RKO (cell line): Measurements from ENCODE around the gene KSR1.
A peak's percentile ranks its signal among the peaks of the same experiment; 100 is the strongest.
"Not testable (repeated sequence)": the region's sequence is repeated elsewhere in the genome, so short reads cannot be mapped to it uniquely, and the experiment has no call there.

Experiments used
- DNase-seq: peaks from one replicate; pipeline ENCODE4 v3.0.0-alpha.2; 2016; ENCODE audit warnings: low spot score

The KSR1 gene

DNA sequence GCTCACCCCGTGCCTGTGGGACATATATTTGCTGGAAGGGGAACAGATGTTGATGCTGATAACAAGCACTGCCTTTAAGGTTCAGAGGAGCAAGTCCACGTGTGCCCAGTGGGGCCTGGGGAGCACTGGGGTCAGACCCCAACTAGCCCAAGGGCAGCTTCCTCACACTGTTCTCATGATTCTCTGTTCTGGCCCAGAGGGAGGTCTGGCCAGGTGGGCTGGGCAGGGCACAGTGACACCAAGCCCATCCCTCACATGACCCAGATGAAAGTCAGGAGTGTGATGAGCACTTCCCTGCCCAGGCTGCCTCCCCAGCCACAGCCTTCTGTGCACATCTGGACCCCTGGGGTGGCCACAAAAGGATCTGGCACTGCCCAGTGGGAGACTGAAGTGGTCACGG, 29.8 kb upstream of the KSR1 start:
- DNase-seq, result not testable (repeated sequence)

DNA sequence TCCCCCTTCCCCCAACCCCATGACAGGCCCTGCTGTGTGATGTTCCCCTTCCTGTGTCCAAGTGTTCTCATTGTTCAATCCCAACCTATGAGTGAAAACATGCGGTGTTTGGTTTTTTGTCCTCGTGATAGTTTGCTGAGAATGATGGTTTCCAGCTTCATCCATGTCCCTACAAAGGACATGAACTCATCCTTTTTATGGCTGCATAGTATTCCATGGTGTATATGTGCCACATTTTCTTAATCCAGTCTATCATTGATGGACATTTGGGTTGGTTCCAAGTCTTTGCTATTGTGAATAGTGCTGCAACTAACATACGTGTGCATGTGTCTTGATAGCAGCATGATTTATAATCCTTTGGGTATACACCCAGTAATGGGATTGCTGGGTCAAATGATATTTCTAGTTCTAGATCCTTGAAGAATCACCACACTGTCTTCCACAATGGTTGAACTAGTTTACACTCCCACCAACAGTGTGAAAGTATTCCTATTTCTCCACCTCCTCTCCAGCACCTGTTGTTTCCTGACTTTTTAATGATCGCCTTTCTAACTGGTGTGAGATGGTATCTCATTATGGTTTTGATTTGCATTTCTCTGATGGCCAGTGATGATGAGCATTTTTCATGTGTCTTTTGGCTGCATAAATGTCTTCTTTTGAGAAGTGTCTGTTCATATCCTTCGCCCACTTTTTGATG, 28.9 kb upstream of the KSR1 start:
- DNase-seq, result not testable (repeated sequence)

DNA sequence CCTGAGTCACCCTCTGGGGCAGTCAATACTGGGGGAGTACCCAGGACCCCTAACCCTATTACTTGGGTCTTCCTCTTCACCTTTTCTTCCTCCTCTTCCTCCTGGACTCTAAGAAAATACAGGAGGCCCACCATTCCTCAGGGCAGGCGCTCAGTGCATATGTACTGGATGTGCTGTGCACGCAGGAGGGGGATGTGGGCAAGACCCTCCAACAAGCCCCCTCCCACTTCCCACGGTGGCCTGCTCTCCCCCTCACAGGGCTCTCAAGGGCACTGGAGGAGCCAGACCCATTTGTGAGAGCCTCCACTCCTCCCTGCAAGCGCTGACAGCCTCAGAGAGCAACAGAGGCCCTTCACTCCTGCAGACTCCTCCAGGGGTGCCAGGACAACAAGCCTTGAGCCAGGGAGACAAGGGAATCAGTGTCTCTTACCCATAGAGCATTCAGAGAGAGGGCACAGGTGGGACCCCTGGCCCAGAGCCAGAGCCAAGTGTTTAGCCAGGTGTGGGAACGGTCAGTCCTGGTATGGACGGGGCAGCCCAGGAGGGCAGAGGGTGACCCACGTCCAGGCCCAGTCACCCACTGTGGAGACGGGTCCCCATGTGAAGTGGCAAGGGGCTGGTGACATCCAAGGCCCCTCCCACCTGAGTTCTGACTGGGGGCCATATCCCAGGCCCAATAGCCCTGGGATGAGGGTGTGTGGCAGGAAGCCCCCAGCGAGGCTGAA, 27.3 kb upstream of the KSR1 start:
- no peak for DNase-seq

DNA sequence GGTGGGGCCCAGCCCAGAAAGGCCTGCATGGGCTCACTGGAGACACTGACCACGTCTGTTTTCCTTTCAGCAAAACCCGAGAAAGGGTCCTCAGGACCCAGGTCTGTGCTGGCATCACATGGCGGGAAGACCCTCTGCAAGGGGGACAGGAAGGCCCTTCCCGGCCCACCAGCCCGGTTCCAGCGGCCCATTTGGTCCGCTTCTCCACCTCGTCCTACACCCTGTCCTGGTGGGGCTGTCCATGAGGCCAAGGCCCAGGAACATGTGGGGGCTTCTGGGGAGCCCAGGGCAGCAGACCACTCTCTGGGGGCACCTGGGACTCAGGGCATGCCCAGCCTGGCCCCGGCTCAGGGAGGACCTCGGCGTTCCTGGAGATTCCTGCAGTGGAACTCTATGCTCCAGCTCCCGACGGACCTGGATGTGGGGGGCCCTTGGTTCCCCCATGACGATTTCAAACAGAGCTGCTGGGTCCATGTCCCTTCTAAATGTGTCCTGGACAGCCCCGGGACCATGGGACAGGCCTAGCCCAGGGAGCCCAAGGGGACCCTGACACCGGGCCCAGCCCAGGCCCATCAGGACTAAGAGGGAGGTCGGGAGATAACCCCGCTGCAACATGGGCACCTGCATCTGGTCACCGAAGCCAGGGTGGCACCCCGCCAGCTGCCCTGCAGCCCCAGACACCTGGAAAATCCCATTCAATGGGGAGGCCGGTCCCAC, 26.4 kb upstream of the KSR1 start:
- DNase-seq, result no peak

DNA sequence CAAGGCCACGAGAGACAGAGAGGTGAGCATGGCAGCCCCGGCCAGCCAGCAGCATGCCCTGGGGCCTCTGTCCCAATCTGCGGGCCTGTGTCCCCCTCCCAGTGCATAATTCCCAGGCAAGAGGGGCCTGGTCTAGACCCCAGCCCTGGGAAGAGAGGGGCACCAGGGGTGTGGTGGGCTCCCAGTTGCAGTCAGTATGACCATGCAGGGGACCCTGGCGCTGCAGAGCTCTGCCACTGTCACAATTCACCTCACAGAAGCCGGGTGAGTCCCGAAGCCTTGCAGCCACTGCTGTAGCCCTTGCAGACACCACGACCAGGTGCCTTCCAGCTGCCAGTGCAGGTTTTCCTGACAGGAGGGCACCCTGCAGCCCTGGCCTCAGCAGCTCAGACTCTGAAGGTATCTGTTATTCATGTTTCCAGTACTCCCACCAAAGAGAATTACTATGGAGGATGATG, 25.8 kb upstream of the KSR1 start:
- no peak for DNase-seq

DNA sequence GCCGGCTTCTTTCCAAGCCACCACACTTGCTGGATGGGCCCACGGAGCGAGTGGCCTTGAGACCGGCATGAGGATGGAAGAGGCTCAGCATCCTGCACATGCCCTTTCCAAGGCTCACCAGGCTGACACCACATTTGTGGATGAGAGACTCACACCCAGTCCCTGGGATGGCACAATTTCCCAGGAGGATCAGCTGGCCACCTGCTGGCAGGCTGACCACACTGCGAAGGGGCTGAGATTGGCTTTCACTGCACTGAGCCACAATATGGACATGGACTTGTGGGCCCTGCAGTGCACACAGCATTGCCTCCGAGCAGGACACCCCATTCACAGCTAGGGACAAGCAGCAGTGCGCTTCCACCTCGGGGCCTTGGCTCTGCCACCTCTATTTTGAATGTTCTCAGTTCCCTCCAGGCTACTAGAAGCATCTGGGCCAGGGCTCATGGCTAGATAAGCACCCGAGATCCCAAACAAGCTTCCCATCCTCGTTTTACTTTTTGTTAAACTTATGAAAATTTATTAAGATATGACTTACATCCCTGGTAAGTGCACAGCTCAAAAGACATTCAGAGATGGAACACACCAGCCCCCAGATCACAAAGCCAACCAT, 25.3 kb upstream of the KSR1 start:
- DNase-seq, result peak; percentile 52

DNA sequence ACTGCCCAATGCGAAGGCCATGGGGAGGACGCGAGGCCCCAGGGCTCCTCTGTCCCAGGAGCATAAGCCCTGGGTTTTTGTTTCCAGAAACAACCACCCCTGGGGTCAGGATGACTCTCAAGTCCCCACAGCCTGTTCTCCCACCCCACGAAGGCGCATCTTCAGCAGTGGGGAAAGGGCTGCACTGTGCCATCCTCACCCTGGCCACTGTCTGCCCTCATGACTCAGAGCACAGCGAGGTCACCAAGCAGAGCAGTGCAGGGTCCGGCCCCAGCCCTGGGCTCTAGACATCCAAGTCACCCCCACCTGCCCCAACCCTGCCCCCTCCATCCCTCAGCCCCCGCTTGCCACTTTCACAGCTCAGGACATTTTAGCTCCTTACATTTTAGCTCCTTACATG, 22.7 kb upstream of the KSR1 start:
- DNase-seq, result no peak

DNA sequence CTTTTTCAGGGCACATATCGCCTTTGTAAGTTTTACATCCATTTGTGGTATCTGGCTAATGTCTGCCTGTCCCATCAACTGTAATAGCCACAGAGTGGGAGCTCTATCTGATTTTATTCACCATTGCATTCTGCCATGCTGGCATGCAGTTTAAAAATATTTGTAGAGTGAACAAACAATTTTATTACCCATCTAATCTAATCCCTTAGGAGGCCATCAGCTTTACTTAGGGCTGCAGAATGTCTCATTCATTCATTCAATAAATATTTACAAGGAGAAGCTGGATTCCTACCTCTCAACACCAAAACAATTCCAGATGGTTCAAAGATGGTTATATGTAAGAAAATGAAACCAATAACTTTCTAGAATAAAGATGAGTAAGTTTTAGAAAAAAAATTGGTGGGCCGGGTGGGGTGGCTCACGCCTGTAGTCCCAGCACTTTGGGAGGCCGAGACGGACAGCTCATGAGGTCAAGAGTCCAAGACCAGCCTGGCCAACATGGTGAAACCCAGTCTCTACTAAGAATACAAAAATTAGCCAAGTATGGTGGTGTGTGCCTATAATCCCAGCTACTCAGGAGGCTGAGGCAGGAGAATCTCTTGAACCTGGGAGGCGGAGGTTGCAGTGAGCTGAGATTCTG, 20.7 kb upstream of the KSR1 start:
- DNase-seq, result not testable (repeated sequence)

DNA sequence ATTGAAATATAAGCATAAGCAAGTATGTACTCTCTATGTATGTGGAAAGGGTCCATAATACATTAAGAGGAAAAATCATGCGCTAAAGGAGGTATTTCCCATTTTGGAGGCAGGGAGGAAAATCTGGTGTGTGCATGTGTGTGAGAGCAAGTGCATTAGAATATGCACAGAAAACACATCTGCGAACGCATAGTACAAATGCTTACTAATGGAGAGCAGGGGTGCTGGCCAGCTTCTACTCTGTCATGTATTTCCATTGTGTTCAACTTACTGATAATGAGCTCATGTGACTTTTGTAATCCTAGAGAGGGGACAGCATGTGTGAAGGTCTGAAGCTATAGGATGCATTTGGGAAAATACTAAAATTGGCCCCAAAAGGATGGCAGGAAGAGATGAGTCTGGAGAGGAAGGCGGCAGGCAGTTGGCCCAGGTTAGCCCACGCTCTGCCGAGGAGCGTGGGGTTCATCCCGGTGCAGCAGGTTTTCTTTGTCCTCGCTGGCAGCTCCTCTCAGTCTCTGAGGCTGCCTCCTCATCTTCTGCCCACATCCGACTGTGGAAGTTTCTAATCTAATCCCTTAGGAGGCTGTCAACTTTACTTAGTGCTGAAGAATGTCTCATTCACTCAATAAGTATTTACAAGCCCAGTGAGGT, 17.8 kb upstream of the KSR1 start:
- DNase-seq, result no peak

DNA sequence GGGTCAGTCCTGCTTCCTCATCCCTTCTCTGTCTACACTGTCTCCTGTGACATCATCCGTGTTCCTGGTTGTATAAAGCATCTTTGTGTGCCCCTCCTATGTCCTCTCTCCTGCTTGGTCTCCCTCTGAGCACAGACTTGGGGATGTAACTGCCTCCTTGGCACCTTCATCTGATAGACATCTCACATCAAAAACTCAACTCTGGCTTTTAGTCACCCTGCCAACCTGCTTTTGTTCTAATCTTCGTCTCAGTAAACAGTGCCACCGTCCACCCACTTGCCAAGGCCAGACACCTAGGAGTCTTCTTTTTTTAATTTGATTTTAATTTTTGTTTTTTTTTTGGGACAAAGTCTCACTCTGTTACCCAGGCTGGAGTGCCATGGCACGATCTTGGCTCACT, 16.9 kb upstream of the KSR1 start:
- no peak for DNase-seq

DNA sequence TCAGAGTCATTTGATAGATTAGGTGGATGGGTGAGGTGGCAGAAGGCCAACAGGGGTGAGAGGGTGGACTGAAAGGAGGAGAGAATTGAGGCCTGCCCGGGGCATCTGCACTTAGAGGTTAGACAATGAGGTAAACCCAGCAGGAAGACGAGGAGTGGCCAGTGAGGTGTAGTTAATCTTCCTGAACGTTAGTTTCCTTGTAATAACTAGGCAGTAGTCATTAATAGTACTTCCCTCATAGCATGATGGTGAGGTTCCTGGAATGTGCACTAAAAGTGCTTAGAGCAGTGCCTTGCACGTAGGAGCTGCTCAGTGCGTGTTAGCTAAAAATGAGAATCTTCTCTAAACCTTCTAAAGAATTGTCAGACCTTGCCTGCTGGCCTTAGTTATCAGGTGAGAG, 13.5 kb upstream of the KSR1 start:
- no peak for DNase-seq

DNA sequence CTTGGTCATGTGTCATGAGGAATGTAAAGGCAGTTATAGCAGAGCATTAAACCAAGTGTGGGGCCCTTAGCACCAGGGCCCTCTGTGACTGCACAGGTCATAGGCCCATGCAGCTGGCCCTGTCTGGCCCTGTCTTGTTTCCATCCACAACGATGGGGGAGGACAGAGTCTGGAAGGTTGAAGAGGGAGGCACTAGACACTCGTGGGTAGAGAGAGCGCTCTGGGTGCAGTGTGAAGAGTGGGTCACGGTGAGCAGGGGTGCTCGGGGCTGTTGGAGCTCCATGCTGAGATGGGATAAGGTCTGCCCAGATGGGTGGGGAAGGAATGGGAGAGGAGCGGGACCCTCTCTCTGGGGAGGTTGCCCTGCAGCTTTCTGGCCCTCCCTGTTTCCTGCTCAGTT, 12.8 kb upstream of the KSR1 start:
- no peak for DNase-seq

DNA sequence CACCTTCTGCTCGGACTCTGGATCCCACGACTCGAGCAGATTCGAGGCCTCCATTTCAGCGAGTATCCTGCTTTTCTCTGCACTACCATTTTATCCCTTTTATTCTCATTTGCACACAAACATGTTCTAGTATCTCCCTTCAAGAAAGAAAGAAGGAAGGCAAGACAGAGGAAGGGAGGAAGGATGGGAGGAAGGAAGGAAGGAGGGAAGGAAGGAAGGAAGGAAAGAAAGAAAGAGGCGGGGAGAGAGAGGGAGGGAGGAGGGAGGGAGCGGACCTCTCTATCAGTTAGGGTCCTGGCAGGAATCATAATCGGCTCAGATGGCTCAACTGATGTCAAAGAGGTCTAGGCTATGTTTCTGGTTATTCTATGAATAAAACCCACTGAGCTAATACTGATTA, 10.3 kb upstream of the KSR1 start:
- no peak for DNase-seq

DNA sequence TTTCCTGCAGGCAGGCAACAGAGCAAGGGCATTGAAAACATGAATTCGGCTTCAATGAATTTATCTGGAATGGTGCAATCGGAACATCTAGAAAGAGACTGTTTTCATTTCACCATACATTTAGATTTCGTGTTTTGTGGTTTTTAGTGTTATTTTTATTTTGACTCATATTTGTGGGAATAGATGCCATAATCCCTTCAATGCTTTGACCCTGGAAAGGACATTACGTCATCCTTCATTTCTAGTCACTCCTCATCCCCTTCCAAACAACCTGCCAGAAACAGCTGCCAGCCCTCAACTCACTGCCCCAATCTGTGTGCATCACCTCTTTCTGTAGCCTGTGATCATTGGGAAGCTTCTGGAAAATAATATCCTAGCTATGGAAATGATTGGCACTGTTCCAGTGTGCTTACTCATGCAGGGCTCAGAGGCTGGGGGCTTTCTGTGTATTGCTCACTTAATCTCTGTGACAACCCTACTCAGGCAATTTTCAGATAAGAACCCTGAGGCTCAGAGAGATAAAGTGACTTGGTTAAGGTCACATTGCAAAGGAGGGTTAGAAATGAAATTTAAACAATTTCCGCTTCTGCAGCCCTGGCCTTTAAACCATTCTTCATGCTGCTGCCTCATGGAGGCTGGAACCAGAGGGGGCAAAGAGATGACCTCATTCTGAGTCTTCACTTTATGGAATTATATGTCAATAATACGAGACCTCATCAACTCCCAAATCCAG, 9.5 kb upstream of the KSR1 start:
- peak; percentile 45 for DNase-seq

DNA sequence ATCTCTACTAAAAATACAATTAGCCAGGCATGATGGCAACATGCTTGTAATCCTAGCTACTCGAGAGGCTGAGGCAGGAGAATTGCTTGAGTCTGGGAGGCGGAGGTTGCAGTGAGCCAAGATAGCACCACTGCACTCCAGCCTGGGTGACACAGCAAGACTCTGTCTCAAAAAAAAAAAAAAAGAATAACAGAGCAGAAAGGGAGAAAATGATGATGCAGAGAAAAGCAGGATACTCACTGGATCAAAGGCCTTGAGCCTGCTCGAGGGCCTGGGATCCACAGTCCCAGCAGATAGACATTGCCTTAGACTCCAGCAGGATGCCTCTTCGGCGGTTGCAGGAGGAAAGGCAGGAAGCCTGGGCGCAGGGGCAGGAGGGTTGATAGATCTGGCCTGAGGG, 7.7 kb upstream of the KSR1 start:
- DNase-seq, result not testable (repeated sequence)

DNA sequence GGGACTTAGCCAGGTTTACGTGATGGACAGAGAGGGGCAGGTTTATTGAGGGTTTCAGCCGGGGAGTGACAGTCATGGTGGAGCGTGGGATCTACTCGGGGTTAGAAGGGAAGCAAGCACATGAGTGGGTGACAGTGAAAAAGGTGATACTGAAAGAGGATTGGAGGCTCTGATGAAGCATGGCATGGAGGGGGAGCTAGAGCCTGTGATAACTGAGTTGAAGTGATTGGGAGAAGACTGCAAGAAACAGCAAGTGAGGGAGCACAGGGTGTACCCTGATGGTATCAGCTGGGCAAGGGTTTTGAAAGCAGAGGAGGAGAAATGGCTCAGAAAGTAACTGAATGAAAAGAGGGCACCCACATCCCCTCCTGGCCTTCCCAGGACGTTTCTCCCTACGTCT, 6.7 kb upstream of the KSR1 start:
- no peak for DNase-seq

DNA sequence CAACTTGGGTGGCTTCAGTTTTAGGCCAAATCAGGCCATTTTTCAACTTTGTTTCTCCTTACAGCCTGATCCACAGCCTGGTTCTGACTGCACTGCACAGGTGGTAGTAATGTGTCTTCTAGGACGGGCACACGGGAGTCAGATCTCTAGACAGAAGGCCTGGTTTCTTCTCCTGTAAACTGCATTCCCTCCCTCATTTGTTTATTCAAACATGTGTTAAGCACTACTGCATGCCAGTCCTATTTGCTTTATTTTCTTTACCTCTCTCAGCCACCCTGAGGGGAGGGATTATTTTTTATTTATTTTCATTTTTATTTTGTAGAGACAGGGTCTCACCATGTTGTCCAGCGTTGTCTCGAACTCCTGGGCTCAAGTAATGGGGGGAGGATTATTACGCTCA, 6.3 kb upstream of the KSR1 start:
- DNase-seq, result no peak

DNA sequence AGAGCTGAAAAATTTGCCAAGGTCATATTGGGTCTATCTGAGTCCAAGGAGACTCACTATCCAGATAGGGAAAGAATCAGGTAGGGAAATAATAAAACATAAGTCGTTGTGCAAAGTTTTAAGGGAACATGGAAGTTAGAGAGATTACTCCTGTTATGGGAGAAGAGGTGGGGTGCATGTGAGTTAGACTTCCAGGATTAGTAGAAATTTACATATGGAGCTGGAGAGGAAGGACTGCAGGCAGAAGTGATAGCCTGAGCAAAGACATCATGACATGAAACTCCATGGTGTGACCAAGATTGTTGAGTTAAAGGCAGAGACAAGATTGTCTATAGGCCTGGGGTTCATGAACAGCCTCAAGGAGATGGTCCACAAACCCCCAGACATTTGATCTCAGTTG, 5.8 kb upstream of the KSR1 start:
- DNase-seq, result no peak

DNA sequence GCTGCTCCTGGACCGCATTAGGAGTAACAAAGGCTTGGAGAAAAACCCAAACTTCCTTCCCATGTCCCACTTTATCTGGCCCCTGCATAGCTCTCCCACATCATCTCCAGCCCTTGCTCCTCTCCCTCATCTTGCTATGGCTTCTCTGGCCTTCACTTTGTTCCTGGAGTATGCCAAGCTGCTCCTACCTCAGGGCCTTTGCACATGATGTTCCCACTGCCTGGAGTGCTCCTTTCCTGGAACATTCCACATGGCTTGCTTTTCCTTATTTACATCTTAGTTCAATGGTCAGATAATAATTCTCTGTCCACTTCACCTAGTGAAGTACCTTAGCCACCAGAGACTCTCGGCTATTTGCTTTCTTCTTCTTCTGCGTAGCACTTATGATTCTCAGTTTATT, 4.3 kb upstream of the KSR1 start:
- no peak for DNase-seq

DNA sequence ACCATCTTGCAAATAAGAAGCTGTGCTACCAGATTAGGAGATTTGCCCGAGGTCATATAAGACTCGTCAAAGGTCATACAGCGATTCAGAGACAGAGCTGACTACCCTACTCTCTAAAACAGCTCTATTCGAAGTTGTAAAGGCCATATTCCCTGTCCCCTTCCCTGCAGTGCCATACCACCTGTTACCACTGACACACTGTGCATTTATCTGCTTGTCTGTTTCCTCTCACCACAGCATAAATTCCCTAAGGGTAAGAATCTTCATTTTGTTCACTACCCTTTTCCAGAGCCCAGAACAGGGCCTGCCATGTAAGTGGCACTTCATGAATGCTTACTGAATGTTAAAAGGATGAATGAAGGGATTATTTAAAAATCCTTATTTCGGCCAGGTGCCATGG, 3.4 kb upstream of the KSR1 start:
- no peak for DNase-seq

DNA sequence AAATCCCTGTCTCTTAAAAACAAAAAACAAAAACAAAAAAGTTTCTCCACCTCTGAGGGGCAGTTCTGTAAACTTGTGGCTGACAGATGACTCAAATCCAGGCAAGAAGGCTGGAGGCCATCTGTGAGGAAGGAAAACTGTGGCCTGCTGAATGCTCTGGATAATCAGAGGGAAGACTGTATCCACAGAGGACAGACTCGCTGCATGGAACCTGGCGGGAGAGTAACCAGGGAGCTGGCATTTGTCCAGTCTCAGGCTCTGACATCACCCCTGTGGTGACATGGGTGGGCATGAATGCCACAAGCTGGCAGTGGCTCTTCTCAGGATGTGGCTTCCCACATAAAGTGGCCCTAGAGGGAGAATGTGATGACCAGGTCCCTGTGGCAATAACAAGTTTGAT, 2.8 kb upstream of the KSR1 start:
- DNase-seq, result no peak
